HG03469 (cell line): ENCODE data around the gene NADSYN1.
"Not testable (repeated sequence)": the region's sequence is repeated elsewhere in the genome, so short reads cannot be mapped to it uniquely, and the experiment has no call there.

ENCODE experiments used
- ATAC-seq: cut with Tn5 transposase; IDR thresholded peaks from one replicate; pipeline ENCODE4 v1.9.1; 2021; ENCODE audit warnings: mild to moderate bottlenecking, moderate library complexity, moderate number of reproducible peaks; ENCODE audit not compliant: unreplicated experiment

The NADSYN1 gene

DNA sequence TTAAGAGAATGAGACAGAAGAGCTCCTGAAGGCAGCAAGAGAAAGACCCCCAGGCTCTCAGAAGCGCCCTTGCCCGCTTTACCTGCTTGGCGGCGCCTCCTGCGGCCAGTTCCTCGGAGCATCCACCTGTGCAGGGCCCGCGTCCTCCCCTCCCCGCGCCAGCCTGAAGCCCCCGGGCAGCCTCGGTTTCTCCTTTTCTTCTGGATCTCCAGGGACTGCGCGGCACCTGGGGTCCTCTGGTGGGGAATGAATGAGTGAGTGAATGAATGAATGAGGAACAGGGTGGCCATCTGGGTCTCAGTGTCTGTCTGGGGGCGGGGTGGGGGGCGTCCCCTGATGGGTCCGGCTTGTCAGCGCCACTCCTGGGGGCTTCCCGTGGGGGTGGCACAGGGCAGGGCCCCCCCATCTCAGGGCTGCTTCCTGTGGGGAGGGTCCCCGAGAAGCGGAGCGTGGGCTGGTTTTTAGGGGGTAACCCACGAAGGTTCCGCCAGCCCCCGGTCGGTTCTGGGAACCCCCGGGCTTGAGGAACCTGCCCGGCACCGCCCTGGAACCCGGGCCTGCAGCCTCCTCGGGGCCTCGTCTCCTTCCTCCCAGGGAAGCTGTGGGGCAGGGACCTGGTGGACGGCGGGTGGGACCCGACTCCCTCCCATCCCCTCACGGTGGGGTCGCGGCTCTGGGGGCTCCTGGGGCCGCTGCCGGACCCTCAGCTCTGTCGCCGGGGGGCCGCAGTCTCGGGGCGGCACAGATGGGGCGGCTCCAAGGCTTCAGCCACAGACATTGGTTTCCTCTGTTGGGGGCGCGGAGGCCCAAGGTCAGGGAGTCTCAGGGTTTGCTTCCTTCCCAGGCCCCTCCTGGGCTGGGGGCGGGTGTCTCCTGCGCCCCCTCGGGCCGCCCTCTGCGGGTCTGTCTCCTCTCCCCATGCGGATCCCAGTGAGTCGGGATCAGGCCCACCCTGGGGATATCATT lies 65.8 kb downstream of the NADSYN1 start:
- ATAC-seq, result no peak

DNA sequence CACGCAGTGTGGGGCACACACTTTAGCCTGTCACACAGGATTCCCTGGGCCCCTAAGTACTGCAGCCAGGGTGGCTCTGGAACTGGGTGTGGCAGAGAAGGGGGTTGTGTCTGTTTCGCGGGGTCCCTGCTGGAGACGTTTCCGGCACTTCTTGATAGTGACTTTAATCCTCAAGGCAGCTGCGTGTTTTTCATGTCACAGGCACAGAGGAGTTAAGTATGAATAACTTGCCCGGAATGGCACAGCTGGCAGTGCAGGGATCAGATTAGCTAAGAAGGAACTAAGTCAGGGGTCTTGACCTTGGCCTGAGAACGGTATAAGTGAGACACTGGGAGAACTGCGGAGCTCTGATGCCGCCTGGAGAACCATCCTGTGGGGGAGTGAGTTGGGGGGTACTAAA lies 66.5 kb downstream of the NADSYN1 start:
- ATAC-seq, result no peak

GRCh38 chr11:71525188-71525937 lies 72.4 kb downstream of the NADSYN1 start:
- ATAC-seq, result no peak

DNA sequence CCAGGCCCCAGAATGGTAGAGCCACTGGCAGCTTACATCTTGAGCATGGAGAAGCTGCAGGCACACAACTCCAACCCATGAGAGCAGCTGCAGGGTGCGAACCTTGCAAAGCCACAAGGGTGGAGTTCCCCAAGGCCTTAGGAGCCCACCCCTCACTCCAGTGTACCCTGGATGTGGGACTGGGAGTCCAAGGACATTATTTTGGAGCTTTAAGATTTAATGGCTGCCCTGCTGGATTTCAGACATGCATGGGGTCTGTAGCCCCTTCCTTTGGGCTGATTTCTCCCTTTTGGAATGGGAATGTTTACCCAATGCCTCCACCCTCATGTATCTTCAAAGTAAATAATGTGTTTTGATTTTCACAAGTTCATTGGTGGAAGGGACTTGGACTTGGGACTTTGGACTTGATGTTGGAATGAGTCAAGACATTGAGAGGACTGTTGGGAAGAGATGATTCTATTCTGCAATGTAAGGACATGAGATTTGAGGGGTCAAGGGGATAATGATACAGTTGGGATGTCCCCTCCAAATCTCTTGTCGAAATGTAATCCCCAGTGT lies 73.0 kb downstream of the NADSYN1 start:
- no peak for ATAC-seq

DNA sequence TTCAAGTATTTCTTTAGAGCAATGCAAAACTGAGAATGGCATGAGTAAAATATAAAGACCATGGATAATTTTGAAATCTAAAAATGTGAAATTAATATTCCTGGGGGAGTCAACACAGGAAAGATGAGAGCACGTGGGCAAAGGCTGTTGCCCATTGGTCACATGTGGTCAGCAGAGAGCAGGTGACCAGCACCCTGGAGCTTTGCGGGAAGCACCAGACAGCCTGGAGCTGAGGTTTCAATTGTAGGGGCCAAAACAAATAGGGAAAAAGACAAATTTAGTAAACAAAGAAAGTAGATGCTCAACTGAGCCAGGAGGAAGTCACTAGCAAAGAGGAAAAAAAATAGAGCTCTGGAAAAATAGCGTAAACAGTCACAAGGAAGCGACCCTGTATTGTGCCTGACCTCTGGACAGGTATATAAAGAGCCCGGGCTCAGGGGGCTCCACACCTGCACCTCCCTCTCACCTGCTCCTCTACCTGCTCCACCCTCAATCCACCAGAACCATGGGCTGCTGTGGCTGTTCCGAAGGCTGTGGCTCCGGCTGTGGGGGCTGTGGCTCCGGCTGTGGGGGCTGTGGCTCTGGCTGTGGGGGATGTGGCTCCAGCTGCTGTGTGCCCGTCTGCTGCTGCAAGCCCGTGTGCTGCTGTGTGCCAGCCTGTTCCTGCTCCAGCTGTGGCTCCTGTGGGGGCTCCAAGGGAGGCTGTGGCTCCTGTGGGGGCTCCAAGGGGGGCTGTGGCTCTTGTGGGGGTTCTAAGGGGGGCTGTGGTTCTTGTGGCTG lies 74.0 kb downstream of the NADSYN1 start, which contains the start of gene KRTAP5-7:
Gene KRTAP5-7 (plus strand): TSS at position 472 of the 780 bp plus-strand sequence. CDS start 34 bp downstream, at position 506.
- not testable (repeated sequence) for ATAC-seq

DNA sequence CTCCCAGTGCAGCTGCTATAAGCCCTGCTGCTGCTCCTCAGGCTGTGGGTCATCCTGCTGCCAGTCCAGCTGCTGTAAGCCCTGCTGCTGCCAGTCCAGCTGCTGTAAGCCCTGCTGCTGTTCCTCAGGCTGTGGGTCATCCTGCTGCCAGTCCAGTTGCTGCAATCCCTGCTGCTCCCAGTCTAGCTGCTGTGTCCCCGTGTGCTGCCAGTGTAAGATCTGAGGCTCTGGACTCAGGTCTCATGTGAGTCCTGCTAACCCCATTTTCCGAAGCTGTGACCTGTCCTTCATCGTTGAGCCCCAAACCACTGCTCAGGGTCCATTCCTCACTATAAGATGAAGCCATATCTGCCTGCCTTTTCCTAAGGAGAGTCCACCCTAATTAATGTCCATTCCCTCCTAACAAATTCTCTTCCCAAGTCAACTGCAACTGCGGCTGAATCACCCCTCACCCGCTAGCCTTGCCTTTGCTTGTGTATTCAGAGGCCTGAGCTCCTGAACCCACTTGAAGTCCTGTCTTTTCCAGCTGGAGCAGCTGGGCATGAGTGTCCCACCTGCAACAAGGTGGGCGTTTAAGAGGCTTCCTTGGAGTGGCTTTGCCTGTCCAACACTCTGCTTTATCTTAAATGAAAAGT lies 74.7 kb downstream of the NADSYN1 start:
- no peak for ATAC-seq

GRCh38 chr11:71530602-71531001 lies 77.6 kb downstream of the NADSYN1 start:
- no peak for ATAC-seq

DNA sequence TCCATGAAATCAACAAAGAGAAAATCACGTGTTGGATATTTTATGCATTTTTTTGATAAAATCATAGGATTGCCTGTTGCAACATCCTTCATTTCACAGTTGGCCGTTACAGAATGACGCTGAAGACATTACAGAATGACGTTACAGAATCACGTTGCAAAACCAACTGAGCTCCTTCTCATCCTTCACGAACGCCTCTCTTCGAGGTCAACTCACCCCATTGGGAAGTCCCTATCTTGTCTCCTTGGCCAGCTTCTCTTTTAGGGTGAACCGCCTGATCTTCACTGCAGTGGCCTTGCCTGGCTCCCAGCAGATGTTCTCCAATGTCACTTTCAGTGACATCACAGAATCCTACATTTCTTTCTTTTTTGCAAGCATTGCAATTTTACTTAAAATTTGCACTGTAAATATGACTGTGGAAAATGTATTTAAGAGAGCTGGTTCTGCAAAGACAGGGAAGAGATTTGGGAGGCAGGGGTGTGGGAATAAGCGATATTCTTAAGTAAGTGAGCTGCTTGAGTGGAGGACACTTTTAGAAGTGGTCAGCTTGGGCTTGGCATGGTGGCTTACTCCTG lies 79.1 kb downstream of the NADSYN1 start:
- ATAC-seq, result no peak

DNA sequence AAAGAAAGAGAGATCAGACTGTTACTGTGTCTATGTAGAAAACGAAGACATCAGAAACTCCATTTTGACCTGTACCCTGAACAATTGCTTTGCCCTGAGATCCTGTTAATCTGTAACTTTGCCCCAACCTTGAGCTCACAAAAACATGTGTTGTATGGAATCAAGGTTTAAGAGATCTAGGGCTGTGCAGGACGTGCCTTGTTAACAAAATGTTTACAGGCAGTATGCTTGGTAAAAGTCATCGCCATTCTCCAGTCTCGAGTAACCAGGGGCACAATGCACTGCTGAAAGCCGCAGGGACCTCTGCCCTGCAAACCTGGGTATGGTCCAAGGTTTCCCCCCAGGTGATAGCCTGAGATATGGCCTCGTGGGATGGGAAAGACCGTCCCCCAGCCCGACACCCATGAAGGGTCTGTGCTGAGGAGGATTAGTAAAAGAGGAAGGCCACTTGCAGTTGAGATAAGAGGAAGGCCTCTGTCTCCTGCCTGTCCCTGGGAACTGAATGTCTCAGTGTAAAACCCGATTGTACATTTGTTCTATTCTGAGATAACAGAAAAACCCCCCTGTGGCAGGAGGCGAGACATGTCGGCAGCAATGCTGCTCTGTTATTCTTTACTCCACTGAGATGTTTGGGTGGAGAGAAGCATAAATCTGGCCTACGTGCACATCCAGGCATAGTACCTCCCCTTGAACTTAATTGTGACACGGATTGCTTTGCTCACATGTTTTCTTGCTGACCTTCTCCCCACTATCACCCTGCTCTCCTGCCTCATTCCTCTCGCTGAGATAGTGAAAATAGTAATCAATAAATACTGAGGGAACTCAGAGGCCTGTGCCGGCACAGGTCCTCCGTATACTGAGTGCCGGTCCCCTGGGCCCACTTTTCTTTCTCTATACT lies 82.0 kb downstream of the NADSYN1 start:
- ATAC-seq, result not testable (repeated sequence)

GRCh38 chr11:71535825-71536224 lies 82.8 kb downstream of the NADSYN1 start:
- no peak for ATAC-seq

DNA sequence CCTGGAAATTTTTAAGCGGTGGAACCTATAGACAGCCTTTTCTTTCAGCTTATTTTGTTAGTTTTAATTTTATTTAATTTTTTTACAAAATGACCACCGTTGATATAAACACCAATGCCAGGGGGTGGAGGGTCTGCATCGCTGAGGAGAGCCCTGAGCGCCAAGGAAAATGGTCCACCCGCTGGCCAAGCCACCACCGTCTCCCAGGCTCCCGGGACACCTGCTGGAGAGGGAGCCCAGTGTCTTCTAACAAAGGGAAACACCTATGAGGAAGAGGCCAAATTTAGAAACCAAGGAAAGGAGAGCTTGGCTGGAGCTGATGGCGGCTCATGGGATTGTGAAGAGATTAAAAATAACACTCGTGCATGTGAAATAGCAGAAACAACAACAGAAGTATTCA lies 84.5 kb downstream of the NADSYN1 start:
- no peak for ATAC-seq

DNA sequence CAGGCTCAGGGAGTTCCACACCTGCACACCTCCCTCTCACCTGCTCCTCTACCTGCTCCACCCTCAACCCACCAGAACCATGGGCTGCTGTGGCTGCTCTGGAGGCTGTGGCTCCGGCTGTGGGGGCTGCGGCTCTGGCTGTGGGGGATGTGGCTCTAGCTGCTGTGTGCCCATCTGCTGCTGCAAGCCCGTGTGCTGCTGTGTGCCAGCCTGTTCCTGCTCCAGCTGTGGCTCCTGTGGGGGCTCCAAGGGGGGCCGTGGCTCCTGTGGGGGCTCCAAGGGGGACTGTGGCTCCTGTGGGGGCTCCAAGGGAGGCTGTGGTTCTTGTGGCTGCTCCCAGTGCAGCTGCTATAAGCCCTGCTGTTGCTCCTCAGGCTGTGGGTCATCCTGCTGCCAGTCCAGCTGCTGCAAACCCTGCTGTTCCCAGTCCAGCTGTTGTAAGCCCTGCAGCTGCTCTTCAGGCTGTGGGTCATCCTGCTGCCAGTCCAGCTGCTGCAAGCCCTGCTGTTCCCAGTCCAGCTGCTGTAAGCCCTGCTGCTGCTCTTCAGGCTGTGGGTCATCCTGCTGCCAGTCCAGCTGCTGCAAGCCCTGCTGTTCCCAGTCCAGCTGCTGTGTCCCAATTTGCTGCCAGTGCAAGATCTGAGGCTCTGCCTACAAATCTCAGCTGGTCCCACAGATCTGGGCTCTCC lies 85.1 kb downstream of the NADSYN1 start, which contains the start of gene KRTAP5-8:
Gene KRTAP5-8 (plus strand): TSS at position 49 of the 689 bp plus-strand sequence. CDS start 31 bp downstream, at position 80.
- ATAC-seq, result not testable (repeated sequence)

GRCh38 chr11:71538666-71538990 lies 85.6 kb downstream of the NADSYN1 start:
- no peak for ATAC-seq

DNA sequence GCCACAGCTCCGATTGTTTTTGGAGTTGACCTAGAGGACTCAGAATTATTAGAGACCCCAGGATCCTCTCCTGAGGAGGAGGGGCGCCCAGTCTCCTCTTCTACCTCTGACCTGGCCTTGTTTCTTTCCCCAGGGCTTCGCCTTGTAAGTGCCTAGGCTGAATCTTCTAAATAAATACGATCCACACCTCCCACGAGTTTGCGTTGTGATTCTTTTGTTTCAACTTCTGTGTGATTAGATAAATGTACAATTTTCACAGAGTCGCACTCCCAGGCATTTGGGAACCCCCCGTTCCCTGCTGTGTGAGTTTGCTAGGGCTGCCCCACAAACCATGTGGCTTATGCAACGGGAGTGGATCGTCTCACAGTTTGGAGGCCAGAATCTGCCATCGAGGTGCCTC lies 86.0 kb downstream of the NADSYN1 start:
- ATAC-seq, result no peak

GRCh38 chr11:71539971-71540370 lies 87.0 kb downstream of the NADSYN1 start:
- not testable (repeated sequence) for ATAC-seq

- not testable (repeated sequence) for ATAC-seq
Measured at GRCh38 chr11:71540521-71541304, 87.7 kb downstream of the NADSYN1 start.

- ATAC-seq, result no peak
Measured at GRCh38 chr11:71542382-71542781, 89.4 kb downstream of the NADSYN1 start.
